BJ (cell line): Measurements from ENCODE around the gene GPR108. TPM values are rescaled to one million over a fixed set of nuclear protein-coding genes. Genes with fewer than 3 reads are reported as not detected.

Source experiments
- CTCF ChIA-PET: fragments of 350-600 bp; formaldehyde crosslinking; extraction: SDS; loops from one replicate; lab custom pipeline; 2021; ENCODE audit warnings: antibody characterized with exemption, inconsistent platforms; lab: Yijun Ruan, JAX
- POLR2A ChIA-PET: fragments of 300-600 bp; sonication (Branson Sonifier 250); formaldehyde crosslinking; extraction: SDS; loops from one replicate; lab custom pipeline; 2021; ENCODE audit warnings: antibody characterized with exemption; lab: Charles Lee
- DNase-seq: peaks from one replicate; pipeline ENCODE4 v3.0.0-alpha.2; 2011; ENCODE audit warnings: low read depth
- H3K27me3 ChIP-seq: 2 replicates; pipeline ENCODE4 v1.6.0; 2011; ENCODE audit warnings: low read length; ENCODE audit not compliant: control insufficient read depth, insufficient read depth
- H3K36me3 ChIP-seq: 2 replicates; pipeline ENCODE4 v1.5.1; 2011; ENCODE audit warnings: low read length; ENCODE audit not compliant: control insufficient read depth, insufficient read depth
- H3K4me3 ChIP-seq: 2 replicates; pipeline ENCODE4 v1.5.1; 2011; ENCODE audit warnings: low read depth, mild to moderate bottlenecking, control low read depth, low read length
- CTCF ChIP-seq: IDR thresholded peaks from 2 replicates; pipeline ENCODE4 v1.5.1; 2011; ENCODE audit warnings: low read depth, mild to moderate bottlenecking, control low read depth, inconsistent platforms, low read length, moderate library complexity; ENCODE audit not compliant: insufficient read depth
- polyA plus RNA-seq: library from polyadenylated mRNA; depleted of rRNA; stranded (reverse); fragments of >200 nt; gene quantifications from 2 replicates; pipeline ENCODE4 v1.2.3, GENCODE V29; 2011

Gene GPR108
- polyA plus RNA-seq, 1 experiment = 71.4 TPM

GRCh38 chr19:6725513-6726231 lies 11.7 kb downstream of the GPR108 start:
- Histone ChIP-seq H3K36me3 (no peaks in the 10 kb centered on the region), H3K27me3 (no peaks in the 10 kb centered on the region), H3K4me3 (no peak overlapping the region)
- no peak for DNase-seq
- ChIA-PET POLR2A (no interaction called here), CTCF (interaction anchor here (1.7 kb wide), 2 partner anchors 11 to 13 kb away, joined by 3 to 5 read pairs; no protein-coding TSS in a partner anchor)
- TF ChIP-seq CTCF = no peak

- CTCF ChIA-PET = interaction anchor here (1.7 kb wide), 2 partner anchors 12 to 13 kb away, joined by 3 to 5 read pairs; no protein-coding TSS in a partner anchor
- no peak for DNase-seq
Measured at GRCh38 chr19:6724631-6725492, 12.5 kb downstream of the GPR108 start.

GRCh38 chr19:6723738-6724137 lies 13.6 kb downstream of the GPR108 start:
- ChIA-PET CTCF (no interaction called here), POLR2A (no interaction called here)
- Histone ChIP-seq H3K36me3 (no peaks in the 10 kb centered on the region), H3K27me3 (no peaks in the 10 kb centered on the region), H3K4me3 (no peak overlapping the region)
- no peak for DNase-seq
- no peak for TF ChIP-seq CTCF

More at GRCh38 chr19:6724631-6725492, 12.5 kb downstream of the GPR108 start:
- no peak overlapping the region for H3K4me3 ChIP-seq
- no peak for TF ChIP-seq CTCF
- no peaks in the 10 kb centered on the region for H3K27me3 ChIP-seq
- no peaks in the 10 kb centered on the region for H3K36me3 ChIP-seq
- POLR2A ChIA-PET = no interaction called here

GRCh38 chr19:6723108-6723618 lies 14.2 kb downstream of the GPR108 start:
- no peak for DNase-seq

More at GRCh38 chr19:6723108-6723618, 14.2 kb downstream of the GPR108 start:
- Histone ChIP-seq H3K27me3 (no peaks in the 10 kb centered on the region), H3K4me3 (no peak overlapping the region), H3K36me3 (no peaks in the 10 kb centered on the region)
- ChIA-PET CTCF (no interaction called here), POLR2A (no interaction called here)
- no peak for TF ChIP-seq CTCF
